Activated T-helper 2 cell treated with anti-CD3 and anti-CD28 coated beads, Interferon-gamma antibody, Interleukin-2, Interleukin-4, amounts not matched to agents 10 μg/mL and 5 μg/mL and 100 μg/mL, durations not matched to agents 14 hours and 24 hours and 36 hours (primary cell): ENCODE data around the gene AFTPH. TPM values are rescaled to one million over a fixed set of nuclear protein-coding genes. Genes with fewer than 3 reads are reported as not detected.

Experiments used
- DNase-seq: peaks from one replicate; pipeline ENCODE4 v3.0.0; 2021; ENCODE audit warnings: low spot score
- H3K27ac Mint-ChIP-seq: one replicate; pipeline ENCODE4 v1.8.0; 2021; ENCODE audit warnings: mixed read lengths
- H3K27me3 Mint-ChIP-seq: one replicate; pipeline ENCODE4 v1.8.0; 2021; ENCODE audit warnings: low read depth, mixed read lengths
- H3K36me3 Mint-ChIP-seq: one replicate; pipeline ENCODE4 v1.8.0; 2021; ENCODE audit warnings: low read depth, mixed read lengths
- H3K4me1 Mint-ChIP-seq: one replicate; pipeline ENCODE4 v1.8.0; 2021; ENCODE audit warnings: low read depth, mixed read lengths
- H3K4me3 Mint-ChIP-seq: one replicate; pipeline ENCODE4 v1.8.0; 2021; ENCODE audit warnings: low read depth, mild to moderate bottlenecking, moderate library complexity, mixed read lengths
- H3K9me3 Mint-ChIP-seq: one replicate; pipeline ENCODE4 v1.8.0; 2021; ENCODE audit warnings: mixed read lengths
- intact Hi-C: fragments of 100-400 bp; cut with micrococcal nuclease; formaldehyde crosslinking; loops from one replicate; pipeline ENCODE4 v1.15.1; 2023
- total RNA-seq: library from RNA; stranded (reverse); gene quantifications from 2 replicates; pipeline ENCODE4 v1.2.3, GENCODE V29; 2022

Gene AFTPH
- total RNA-seq, 1 donor from 2014 or later = 36.6 TPM

DNA sequence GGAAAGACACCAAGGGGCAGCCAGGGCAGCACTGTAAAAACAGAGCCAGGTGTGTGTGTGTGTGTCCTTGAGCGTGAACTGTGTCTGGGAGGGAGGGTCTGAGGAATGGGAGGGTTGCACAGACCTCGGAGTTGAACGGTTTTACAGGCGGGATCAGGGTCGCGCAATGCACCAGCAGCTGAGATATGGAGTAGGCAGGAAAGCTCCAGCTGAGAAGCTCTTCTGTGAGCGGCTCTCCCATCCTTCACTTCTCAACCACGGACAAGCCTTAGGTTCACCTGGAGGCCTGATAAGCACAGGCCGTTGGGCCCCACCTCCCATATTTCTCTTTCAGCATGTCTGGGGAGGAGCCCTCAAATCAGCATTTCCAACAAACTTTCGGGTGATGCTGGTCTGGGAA is 117.5 kb downstream of the AFTPH start:
- Mint-ChIP-seq H3K36me3 (peaks cover 24% of the 10 kb centered on the region), H3K9me3 (no peaks in the 10 kb centered on the region), H3K4me3 (no peak overlapping the region), H3K4me1 (peaks cover 75% of the 10 kb centered on the region), H3K27me3 (no peaks in the 10 kb centered on the region), H3K27ac (no peak overlapping the region)
- intact Hi-C loops = no loop called here
- DNase-seq = no peak

Other genes starting within 250 kb of the AFTPH start
- gene LGALSL, start 70.2 kb upstream of the AFTPH start, total RNA-seq = 2.6 and 3.3 TPM in 2 replicates
- 29.2 and 31.0 TPM in 2 replicates for gene SERTAD2, start 129.6 kb downstream of the AFTPH start, total RNA-seq